CD4-positive, alpha-beta T cell treated with Interleukin-12 subunit alpha and Interleukin-12 subunit beta, for 1 hour (primary cell): ENCODE results near the gene SH2D3A.
"Not testable (repeated sequence)": the region's sequence is repeated elsewhere in the genome, so short reads cannot be mapped to it uniquely, and the experiment has no call there.

ENCODE experiments used
- DNase-seq: peaks from one replicate; pipeline ENCODE4 v3.0.0-alpha.2; 2020

Gene SH2D3A

GRCh38 chr19:6787393-6787792, 20.2 kb upstream of the SH2D3A start:
- DNase-seq = no peak

DNA sequence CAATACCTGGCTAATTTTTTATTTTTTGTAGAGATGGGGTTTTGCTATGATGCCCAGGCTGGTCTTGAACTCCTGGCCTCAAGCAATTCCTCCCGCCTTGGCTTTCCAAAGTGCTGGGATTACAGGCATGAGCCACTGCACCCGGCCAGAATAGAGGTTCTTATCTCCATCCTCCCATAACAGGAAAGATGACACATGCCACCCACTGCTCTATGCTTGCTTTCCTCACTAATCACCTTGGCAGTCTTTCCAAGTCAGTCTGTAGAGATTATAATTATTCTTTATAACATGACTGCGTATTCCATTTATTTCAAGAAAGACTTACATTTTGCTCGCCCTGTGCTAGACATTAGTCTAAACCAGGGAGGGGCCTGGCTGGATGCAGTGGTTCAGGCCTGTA, 12.0 kb upstream of the SH2D3A start:
- no peak for DNase-seq

GRCh38 chr19:6778386-6778785, 11.2 kb upstream of the SH2D3A start:
- DNase-seq = peak; percentile 10

DNA sequence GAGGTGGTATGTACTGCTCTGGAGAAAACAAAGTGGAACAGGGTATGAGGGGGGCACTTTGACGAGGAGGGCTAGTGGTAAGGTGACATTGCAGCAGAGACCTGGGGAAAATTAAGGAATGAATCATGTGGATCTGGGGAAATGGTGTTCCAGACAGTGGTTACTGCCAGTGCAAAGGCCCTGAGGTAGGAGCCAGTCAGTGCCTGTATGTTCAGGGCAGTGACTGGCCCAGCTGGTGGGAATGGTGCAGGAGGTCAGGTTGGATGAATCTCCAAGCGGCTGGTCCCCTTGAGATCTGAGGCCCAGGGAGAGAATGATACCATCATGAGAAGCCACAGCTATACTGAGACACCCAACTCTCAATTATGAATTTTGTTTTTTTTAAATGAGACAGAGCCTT, 10.2 kb upstream of the SH2D3A start:
- no peak for DNase-seq

DNA sequence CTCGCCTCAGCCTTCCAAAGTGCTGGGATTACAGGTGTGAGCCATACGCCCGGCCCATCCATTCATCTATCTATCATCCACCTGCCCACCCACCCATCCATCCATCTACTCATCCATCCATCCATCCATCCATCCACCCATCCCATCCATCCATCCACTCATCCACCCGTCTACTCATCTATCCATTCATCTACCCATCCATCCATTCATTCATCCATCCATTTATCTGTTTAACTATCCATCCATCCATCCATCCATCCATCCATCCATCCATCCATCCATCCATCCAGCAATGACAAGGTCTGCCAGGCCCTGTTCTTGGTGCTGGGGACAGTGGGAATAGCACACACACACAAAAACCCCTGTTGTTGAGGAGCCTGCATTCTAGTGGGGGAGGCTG, 9.8 kb upstream of the SH2D3A start:
- no peak for DNase-seq

DNA sequence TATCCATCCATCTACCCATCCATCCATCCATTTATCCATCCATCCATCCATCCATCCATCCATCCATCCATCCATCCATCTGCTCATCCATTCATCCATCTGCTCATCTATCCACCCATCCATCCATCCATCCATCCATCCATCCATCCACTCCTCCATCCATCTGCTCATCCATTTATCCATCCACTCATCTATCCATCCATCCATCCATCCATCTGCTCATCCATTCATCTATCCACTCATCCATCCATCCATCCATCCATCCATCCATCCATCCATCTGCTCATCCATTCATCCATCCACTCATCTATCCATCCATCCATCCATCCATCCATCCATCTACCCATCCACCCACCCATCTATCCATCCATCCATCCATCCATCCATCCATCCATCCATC, 8.8 kb upstream of the SH2D3A start:
- DNase-seq = not testable (repeated sequence)

GRCh38 chr19:6774821-6775707, 7.8 kb upstream of the SH2D3A start:
- DNase-seq = no peak

DNA sequence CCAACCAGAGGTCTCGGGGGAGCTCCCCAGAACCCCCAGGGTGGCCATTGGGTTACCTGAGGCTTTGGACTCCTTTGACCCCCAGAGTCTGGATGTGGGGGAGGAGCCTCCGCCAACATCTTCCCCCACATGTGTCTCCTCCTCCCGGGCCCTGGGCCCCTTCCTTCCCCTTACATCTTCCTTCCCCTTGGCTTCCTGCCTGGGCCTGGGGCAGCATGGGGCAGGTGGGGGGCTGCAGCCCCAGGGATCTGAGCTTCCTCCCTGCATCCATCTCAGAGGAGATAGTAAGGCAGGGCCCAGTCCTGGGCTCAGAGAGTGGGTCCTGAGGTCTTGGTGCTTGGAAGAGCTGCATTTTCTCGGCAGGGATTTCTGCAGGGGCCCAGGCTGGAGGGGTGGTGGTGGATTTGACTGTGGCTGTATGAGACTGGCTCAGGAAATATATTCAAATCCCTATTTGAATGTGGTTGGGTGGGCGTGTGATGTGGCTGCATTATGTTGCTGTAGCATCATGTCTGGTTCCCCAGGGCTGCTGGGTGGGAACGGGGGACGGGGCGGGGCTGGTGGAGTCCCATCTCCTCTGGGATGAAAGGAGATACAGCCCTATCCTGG, 6.2 kb upstream of the SH2D3A start:
- DNase-seq = peak; percentile 49

- no peak for DNase-seq
These were observed 5.7 kb upstream of the SH2D3A start for GRCh38 chr19:6772866-6773322.

- DNase-seq = peak; percentile 86
These were observed 5.0 kb upstream of the SH2D3A start, which contains the start of gene VAV1 for GRCh38 chr19:6772028-6772865. Gene VAV1 (plus strand): TSS chr19:6772708. CDS start chr19:6772808, 100 bp downstream.

- not testable (repeated sequence) for DNase-seq
These were observed 4.4 kb upstream of the SH2D3A start for GRCh38 chr19:6771648-6772027.

GRCh38 chr19:6769006-6769619, 1.9 kb upstream of the SH2D3A start:
- DNase-seq = peak; percentile 47

DNA sequence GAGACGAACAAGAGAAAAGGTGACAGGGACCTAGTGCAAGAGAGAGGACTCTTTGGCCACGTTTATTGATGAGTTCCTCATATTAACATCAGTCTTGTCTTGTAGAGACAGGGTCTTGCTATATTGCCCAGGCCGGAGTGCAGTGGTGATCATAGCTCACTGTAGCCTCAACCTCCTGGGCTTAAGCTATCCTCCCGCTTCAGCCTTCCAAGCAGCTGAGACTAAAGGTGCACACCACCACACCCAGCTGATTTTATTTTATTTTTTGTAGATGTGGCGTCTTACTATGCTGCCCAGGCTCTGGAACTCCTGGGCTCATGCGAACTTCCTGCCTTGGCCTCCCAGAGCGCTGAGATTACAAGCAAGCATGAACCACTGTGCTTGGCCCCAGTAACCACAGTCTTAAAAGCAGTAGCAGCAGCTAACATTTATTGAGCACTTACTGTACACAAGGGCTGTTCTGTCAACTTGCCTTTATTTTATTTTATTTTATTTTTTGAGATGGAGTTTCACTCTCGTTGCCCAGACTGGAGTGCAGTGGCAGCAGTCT, 1.1 kb upstream of the SH2D3A start:
- peak; percentile 40 for DNase-seq

DNA sequence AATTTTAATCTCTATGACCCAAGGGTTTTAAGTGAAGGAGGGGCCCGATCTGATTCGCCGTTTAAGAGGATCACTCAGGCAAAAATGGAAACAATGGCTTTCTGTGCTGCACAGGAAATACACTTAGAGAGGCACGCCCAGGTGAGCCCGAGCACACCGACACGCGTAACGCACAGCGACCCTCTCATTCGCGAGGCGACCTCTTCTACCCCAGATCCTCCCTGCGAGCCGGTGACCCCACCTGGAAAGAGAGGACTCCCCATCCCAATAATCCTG, 216 bp downstream of the SH2D3A start:
- DNase-seq = no peak

- DNase-seq = peak; percentile 25
These were observed 716 bp downstream of the SH2D3A start for GRCh38 chr19:6766357-6767080.

DNA sequence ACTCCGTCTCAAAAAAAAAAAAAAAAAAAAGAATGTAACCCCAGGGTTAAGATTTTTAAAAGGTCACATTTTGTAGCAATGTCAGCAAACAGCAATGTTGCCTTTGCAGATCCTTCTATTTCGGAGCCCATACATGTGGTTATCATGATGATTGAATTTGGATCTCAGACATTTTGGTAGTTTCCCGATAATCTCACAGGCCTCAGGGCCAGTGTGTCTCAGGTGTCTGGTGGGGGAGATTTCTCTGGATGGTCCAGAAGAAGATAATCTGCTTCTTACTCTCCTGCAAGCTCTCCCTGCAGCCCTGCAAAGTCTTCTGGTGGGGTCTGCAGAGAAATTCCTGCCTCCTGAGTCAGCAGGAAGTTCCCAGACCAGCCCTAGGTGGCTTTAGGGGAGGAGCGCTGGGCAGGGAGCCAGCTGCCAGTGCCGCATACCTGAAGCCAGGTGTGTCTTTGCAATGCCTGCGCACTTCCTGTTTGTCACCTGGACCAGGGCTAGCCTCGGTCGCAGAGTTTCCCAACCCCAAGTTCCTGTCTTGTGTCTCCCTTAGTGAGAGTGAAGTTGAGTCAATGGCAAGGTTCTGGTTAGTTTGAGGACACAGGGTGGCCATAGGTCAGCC, 1.4 kb downstream of the SH2D3A start:
- DNase-seq = peak; percentile 40

- not testable (repeated sequence) for DNase-seq
These were observed 4.9 kb downstream of the SH2D3A start for GRCh38 chr19:6762253-6762797.

DNA sequence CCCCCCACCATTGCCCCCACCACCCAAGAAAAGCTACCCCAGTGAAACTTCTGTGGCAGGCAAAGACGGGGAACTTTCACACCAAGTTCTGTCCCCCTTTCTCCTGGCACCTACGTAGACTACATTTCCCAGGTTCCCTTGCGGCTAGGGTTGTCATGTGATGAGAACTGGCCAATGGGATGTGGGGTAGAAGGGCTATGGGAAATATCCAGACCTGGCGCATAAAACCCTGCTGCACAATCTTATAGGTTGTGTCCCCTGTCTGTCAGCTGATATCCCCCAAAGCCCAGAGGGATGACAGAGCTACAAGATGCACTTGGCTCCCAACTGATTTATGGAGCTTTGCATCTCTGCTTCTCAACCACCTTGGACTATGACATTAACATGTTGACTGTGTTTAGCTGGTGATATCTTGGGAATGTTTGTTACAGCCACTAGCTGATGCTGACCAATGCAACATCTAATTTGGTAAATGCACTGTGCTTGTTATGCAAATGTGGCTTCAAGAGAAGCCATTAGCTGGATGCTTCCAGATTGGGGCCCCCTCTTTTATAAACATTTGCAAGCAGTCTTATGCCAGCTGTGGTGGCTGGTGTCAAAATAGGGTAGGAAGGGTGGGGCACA, 6.1 kb downstream of the SH2D3A start:
- DNase-seq = no peak

DNA sequence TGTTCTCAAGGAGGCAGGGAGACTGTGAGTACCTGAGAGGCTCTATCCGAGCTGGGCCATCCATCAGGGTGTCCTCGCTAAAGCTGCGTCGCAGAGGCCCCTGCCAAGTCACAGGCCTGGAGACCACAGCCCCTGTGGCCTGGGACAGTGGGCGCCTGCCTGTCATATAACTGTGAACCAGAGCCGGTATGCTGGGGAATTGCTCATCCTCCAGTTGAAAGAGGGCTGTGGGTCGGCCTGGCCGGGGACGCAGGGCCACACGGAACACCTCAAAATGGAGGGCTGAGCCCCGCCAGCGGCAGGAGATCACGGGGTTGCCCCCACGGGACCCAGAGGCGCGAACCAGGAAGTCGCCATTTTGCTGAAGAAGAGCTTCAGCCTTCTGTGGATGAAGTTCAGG, 6.6 kb downstream of the SH2D3A start:
- no peak for DNase-seq

DNA sequence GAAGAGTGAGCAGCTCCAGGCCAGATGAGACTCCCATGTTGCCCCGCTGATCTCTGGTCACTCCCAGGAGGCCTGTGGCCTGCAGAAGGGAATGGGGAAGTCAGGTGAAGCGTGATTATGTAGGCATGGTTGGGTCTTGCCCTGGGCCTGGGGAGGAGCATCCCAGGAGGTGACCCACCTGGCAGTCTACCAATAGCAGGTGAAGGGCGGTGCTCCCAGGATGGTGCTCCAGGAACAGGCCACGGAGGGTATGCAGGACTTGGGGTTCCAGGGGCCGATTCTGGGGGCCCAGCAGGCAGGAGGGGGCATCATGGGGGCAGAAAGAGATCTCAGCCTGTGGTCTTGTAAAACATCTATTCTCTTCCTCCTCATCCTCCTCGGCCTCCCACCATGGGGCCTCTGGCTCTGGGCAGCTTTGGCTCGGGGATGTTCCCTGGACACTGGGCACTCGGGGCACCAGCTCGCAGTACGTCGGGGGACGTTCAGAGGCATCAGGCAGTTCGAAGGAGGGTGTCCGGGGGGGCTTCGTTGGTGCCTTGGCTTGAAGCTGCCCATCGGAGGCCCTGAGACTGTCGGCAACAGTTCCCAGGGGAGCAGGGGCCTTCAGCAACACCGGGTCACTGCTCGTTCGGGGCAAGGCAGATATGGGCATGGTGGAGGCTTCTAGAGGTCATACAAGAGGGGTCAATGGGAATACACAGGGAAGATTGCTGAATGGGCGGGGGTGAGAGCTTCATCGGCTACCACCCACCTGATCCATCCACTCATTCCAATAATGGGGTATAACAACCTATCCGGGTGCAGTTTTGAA, 12.4 kb downstream of the SH2D3A start:
- DNase-seq = no peak
